Measurements from ENCODE around the gene RBBP8NL.

Gene RBBP8NL

DNA sequence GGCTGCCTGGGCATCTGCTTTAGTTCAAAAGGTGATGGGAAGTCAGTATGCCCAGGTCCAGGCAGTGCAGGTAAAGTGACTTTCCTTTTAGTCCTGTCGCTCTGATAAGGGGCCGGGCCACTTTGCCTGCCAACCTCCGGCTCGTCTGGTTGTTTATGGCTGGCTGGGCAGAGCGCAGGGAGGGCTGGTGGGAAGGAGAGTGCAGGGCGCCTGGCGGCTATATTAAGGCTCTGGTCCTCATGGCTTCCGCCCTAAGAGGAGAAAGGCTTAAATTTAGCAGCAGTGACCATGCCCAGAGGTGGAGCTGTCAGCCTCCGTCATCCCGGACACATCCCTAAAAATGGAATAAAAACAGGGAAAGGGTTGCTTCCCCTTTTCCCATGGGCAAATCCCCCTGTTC, 33.8 kb upstream of the RBBP8NL start:
- no peak for DNase-seq

DNA sequence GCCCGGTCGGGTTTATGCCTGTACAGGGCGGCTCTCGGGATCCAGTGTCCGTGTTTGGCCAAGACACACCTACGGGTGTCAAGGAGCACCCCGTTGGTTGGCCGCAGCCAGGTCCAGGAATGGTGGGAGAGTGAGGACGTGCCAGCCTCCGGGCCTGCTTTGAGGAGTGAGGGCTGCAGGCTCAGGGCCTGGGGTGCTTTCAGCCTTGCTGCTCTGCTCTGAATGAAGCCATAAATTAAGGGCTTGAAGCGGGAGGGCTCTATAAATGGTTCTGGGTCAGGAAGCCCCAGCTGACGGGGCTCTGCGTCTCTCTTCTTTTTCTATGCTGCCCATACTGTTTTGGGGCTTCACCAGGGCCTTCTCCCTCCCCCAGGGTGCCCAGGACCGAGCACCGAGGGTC, 33.3 kb upstream of the RBBP8NL start:
- no peak for DNase-seq

DNA sequence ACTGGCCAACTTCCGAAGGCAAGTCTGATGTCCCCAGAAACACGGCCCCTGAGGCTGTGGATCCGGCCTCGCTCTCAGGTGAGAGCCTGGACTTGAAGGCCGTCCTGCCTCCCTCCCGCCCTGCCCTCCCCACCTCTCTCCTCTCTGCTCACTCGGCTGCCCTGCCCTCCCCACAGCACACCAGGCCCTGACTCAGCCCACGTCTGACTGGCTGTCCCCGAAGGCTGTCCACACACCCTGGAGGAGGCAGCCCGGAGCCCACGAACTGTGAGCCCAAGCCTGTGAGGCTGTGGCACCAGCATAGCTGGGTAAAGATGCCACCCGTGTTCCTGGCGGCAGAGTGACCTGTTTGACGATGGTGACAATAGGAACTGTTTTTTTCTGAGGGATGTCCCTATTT, 32.1 kb upstream of the RBBP8NL start:
- no peak for DNase-seq

DNA sequence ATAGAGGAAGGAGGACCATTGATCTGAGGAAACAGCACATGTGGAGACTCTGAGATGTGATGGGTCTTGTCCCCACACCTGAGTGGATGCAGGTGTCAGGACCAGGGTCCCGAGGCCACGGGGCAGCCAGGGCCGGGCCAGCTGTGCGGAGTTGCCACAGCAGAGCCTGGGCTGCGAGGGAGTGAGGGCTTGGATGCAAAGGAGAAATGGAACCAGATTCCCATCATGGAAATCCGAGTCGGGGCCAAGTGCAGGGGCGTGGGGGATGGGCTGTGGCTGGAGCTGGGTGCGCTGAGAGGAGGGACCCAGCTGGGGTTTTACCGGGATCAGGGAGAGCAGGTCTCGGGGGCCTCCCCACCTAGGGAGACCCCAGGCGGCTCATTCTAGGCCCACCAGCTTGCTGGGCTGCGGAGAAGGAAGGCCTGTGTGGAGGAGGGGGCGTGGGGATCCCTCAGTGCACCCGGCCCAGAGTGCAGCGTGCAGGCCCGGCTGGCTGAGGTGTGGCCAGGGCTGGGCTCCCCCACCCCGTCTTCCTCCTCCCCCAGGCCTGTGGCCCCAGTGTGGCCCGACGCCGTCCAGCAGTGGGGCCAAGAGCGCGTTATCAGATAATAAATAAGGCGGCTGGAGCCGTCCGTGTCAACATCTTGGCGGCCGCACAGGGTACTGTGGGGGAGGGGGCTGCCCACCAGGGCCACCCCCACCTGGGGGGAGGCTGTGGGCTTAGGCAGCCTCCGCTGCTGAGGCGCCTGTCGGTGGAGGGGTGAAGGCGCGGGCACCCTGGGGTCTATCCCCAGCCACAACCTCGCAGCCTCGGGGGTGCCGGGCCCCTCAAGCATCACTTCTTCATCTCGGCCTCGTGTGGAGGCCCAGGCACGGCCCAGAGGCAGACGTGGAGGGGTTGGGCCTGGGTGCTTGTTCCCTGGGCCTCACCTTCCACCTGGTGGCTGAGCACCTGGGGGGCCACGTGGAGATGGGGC, 31.2 kb upstream of the RBBP8NL start:
- no peak for DNase-seq

DNA sequence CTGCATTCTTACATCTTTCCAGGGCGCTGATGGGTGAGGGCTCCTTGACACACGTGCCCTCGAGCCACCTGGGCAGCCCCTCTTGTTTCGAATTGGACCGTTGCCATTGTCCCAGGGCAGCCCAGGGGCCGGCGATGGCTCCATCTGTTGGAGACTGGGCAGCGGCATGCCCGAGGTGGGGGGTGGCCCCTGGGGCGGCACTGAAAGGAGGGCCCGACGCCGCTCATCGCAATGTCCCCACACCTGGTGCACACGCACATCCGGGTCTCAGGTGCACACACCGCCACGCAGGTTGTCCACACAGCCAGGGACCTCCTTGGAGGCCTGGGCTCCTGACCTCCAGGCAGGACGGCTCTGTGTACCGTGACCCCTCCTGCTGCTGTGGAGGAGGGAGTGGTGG, 30.5 kb upstream of the RBBP8NL start:
- DNase-seq: no peak

DNA sequence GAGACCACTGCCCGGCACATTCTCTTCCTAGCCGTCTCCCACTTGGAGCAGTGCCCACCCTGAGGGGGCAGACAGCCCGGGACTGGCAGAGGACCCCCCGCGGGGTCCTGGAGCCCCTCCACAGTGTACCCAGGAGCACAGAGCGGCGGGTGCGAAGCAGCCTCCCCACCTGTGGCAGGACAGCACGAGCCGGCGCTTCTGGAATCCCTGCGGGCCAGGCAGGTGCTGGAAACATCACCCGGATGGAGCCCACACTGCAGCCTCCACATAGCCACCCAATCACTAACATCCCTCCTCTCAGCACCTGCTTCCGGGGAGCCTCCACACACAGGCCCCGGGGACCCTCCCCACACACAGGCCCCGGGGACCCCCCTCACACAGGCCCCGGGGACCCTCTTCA, 29.8 kb upstream of the RBBP8NL start:
- no peak for DNase-seq

DNA sequence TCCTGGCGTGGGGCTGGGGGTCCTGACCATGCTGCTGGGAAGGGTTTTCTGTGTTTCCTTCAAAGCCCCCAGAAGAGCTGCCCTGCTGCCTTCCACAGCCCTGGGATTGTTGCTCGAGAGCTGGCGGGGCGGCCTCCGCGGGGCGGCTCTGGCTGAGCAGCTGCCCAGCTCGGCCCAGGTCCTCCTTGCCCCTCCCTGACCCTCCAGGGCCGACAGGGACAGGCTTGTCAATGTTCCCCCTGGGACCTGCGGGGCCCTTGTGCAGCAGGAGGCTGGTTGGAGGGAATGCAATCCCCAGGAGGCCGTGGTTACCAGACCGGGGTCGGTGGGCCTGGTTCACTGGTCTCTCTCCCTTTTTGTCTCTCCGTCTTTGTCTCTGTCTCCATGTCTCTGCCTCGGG, 28.6 kb upstream of the RBBP8NL start:
- DNase-seq: no peak

DNA sequence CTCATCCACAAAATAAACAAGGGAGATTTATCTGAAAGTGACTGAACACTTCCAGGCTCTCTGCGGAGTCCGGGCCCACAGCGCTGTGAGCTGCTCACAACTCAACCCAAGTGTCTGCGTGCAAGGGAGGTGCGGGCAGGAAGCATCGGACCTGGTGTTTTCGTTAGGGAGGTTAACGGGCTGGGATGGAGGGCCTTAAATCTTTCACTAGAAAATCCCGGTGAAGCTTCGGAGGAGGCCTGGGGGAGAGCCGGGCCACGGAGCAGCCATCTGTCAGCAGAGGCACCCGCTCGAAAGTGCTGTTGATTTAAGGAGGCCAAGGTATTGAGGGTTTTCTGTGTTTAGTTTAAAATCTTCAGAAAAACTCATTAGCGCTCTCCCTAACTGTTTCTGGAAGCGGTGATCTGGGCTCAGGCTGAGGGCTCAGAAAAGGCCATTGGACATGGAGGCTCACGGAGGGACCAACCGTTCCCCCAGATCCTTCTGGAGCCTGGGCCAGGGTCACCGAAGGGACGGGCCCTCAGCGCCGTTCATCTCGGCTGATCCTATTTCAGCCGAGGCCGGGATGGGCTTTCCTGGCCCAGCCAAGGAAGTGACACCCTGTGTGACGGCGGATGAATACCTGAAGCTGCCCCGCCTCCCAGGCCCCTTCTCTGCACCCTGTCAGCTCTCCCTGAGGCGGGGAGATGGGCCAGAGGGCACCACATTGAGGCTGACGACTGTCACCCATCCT, 27.7 kb upstream of the RBBP8NL start:
- DNase-seq: peak; percentile 55

DNA sequence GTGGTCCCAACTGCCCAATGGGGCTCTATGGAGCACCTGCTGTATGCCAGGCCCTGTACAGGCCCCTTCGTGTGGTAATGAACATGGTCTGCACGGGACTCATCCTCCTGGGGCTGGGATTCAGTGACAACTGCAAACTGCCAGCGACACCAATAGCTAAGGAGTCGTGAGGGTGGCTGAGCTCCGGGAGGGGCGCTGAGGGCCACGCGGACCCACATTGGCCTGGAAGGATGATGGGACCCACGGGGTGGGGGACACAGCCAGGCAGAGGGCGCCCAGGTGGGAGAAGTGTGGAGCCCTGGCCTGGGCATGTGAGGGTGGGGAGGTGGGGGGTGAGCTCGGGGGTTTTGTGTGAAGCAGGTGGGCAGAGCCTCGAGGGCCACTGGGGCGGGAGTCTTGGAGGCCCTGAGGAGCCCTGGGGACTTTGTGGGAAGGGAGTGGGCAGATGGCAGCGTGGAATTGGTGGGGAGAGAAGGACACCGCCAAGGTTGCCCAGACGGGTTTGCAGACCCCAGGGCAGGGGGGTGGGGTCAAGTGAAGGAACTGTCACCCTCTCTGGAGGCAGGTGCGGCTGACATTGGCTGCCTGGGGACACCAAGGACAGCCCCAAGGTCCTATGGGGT, 26.0 kb upstream of the RBBP8NL start:
- DNase-seq: no peak

DNA sequence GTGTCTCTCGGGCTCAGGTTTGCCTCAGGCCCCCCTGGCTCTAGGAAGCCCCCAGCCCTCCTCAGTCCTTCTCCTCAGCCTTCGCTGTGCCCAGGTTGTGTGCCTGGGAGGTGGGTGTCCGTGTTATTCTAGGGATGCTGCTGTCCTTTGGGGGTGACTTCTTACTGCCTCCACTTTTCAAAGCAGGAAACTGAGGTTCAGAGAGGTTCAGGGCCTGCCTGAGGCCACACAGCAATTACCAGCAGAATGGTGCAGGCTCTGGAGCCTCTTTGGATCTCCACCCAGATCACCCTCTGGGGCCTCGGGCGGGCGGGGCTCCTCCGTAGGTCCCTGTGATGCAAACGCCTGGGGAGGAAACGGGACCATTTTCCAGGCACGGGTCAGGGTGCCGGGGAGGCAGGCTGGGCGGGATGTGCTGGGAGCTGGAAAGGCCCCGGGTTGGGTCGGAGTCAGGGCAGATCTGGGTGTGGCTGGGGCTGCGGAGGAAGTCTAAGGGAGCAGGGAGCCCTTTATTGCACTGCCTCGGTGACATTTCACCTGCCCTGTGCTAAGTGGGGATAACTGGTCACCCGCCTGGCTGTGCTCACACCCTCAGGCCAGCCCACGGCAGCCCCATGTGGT, 25.2 kb upstream of the RBBP8NL start:
- no peak for DNase-seq

DNA sequence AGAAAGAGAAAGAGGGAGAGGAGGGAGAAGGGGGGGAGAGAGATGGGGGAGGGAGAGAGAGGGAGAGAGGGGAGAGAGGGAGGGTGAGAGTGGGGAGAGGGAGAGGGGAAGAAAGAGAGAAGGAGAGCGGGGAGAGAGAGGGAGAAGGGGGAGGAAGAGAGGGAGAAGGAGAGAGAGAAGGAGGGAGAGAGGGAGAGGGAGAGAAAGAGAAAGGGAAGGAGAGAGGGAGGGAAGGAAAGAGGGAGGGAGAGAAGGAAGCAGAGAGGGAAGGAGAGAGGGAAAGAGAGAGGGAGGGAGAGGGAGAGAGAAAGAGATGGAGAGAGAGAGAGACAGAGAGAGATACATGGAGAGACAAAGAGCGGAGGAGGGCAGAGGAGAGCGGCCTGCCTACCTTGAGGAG, 24.6 kb upstream of the RBBP8NL start:
- no peak for DNase-seq

DNA sequence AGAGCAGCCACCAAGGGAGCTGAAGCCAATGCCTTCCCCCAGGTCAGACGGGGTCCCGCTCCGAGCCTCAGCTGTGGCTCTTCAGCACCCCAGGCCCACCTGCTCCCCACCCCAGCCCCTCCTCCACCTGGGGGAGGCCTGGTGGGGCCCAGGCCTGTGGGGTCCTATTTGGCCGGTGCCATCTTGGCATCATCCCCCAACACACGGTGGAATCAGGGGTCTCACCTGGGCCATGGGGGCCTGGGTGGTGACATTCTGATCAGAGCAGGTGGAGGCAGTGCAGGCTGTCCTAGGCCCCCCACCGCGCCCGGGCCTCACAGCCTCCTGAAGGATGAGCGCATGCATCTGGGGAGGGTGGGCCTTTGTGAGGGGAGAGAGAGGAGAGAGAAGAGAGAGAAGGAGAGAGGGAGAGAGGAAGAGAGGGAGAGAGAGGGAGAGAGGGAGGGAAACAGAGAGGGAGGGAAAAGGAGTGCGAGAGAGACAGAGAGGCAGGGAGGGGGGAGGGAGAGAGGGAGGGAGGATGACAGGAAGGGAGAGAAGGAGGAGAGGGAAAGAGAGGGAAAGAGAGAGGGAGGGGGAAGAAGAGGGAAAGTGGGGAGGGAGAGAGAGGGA, 23.9 kb upstream of the RBBP8NL start:
- no peak for DNase-seq

DNA sequence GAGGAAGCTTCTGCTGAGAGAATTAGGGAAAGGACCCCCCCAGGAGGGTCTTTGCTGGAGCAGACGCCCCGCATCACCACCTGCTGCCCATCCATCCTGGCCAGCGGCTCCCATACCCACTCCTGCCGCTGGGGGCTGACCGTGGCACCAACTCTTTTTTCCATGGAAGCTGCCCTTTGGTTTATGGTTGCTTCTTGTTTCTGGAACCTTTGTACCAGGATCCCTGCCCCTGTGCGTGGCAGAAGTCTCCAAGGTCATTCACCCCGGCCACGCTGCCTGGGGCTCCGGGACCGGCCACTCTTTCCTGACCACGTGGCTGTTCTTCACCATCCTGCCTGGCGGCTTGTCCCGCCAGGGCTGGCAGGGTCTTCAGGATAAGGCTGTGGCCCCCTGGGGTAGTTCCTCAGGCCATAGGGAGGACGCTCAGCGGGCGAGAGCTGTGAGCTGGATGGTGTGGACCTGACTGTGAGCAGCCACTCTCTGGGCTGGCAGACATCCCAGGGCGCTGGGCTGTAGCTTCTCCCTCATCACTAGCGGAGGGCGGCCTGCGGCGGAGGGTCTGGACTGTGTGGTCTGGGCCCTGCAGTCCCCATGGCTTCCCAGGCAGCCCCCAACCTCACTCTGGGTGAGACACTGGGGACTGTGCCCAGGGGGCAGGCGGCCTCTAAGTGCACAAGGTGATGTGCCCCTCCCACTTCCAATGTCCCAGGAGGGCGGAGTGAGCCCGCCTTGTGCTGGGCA, 22.8 kb upstream of the RBBP8NL start:
- peak; percentile 34 for DNase-seq

DNA sequence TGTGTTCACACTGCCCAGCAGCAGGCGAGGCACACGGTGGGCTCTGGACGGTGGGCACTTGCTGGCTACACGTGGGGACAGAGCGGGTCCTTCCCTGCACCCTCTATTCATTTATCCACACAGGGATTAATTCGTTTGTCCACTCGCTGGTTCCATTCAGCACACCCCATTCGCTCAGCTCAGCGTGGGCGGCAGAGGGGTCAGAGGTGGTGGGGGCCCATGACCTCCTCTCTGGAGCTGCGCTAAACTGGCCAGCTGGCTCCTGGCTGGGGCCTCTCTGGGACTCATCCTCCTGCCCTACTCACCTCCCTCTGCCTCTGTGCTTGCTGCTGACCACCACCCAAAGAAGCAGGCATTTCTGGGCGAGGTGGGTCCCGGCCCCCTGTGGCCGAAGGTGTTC, 21.4 kb upstream of the RBBP8NL start:
- DNase-seq: no peak

DNA sequence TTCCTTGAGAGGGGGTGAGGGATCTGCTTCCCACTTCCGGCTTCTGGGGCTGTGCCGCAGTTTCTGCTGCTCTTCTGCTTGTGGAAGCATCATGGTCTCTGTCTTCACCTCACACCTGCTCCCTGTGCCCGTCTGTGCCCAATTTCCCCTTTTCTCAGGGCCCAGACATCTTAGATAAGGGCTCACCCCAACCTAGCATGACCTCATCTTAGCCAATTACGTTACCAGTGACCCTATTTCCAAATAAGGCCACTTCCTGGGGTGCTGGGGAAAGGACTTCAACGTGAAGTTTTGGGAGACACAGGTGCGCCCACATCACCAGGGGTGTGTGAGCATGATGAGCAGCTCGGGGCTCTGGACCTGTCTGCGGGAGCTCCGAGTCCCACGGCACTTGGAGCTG, 20.7 kb upstream of the RBBP8NL start:
- DNase-seq: no peak

DNA sequence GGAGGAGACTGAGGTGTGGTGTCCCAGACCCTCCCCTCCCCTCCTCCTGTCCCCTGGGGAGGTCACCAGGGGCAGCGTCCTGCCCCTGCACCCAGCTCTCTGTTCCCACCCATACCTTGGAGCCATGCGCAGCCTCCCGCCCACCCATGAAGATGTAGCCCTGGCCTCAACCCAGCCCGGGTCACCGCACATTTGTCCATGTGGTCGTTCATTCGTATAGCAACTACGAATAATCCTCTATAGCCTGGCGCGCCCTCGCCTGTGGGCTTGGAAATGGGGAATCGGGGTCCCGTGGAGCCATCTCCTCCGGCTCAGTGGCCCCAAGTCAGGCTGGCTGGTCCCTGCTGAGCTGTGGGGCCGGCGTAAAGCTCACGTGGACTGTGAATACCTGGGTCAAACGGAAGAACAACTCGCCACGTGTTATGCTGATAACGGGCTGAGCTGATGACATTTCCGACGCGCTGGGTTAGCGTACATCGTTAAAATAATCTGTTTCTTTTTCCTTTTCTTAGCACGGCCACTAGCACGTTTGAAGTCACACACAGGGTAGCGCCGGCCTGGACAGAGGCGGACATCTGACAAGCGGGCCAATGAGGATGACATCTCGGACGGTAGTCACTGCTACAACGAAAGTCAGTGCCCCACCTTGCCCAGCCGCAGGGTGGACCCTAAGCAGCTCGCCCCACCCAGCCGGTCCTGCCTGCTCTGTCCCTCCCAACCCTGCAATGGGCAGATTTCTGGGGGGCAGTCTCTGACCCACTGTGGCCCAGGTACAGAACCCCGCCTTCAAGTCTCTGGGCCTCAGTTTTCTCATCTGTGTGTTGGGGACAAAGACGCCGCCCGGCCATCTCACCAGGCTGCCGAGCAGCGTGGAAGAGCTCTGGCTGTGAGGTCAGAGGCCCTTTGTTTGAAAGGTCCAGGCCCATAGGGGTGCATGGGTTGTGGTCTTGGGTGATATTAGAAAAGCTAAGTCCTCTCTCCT, 19.8 kb upstream of the RBBP8NL start:
- DNase-seq: no peak

DNA sequence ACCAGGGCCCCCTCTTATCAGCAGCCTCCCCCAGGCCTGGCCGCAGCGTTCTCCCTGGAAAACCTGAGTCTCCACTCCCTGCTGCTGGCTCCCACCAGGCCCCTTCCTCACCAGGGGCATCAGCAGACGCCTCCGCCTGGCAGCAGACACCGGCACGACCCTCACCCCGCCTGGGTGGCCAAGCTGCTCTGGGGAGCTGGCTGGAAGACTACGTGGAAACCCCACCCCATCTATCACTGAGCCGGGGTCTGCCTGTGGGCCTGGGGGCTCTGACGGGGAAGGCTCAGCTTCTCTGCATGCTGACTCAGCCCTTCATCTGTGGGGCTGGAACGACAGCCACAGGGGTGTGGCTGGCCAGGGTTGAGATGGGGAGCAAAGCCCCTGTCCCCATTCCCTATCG, 19.1 kb upstream of the RBBP8NL start:
- DNase-seq: no peak

DNA sequence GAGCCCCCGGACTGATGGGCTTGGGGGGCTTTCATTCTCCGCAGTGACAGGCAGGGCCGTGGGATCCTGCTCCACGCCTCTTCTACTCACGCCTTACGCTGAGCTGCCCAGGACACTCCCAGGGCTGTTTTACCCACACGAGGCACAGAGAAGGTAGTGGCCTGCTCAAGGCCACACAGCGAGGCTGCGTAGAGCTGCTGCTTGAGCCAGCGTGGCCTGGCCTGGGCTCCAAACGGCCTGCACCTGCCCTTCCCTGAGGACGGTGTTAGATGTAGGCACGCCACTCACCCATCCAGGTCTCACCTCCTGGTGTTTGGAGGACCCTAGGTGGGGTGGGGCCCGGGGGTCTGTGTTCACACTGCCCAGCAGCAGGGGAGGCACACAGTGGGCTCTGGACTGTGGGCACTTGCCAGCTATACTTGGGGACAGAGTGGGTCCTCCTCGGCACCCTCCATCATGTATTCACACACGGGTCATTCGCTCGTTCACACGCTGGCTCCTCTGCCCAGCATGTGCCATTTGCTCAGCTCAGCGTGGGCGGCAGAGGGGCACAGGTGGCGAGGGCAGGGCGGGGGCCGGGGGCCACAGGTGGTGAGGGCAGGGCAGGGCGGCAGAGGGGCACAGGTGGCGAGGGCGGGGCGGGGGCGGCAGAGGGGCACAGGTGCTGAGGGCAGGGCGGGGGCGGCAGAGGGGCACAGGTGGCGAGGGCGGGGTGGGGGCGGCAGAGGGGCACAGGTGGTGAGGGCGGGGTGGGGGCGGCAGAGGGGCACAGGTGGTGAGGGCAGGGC, 18.4 kb upstream of the RBBP8NL start:
- DNase-seq: no peak

DNA sequence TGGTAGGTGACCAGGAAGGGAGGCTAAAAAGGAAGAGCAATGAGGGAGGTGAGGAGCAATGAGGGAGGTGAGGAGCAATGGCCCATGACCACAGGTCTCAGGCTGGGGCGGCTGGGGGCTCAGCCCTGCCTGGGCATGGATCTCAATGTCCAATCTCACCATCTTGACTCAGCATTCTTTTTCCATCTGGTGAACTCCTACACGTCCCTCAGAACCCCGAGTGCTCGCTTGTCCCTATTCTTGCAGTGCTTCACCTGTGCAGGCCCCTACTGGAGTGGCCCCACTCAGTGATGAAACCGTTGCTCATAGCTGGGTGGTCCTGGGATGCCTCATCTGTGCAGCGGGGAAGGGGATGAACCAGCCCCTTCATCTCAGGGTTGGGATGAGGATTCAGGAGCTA, 16.9 kb upstream of the RBBP8NL start:
- DNase-seq: no peak

DNA sequence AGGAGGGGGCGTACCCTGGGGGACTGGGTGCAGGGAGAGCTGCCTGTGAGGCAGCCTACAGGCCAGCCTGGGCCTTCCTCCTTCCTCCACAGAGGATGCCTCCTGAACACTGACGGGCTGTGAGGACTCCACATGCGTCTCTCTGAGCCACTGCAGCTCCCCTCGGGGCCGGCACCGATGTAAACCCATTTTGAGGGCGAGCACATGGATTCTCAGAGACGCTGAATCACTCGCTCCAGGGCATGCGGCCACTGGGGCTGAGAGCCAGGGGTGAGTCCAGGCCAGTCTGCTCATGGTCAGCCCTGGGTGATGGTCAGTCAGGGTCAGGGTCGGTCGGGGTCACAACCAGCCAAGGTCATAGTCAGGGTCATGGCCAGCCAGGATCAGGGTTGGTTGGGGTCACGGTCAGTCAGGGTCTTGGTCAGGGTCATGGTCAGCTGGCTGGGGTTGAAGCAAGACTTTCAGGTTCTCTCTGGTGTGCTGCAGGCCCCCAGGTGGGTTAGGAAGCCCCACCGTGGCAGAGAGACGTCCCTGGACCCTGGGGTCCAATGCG, 14.7 kb upstream of the RBBP8NL start:
- DNase-seq: no peak

Data from NCI-H82 (cell line).